HG02588 (cell line): Measurements from ENCODE around the gene SEC14L6.

Source experiments
- ATAC-seq: cut with Tn5 transposase; IDR thresholded peaks from one replicate; pipeline ENCODE4 v1.9.1; 2021; ENCODE audit warnings: mild to moderate bottlenecking, moderate library complexity; ENCODE audit not compliant: unreplicated experiment

The SEC14L6 gene

DNA sequence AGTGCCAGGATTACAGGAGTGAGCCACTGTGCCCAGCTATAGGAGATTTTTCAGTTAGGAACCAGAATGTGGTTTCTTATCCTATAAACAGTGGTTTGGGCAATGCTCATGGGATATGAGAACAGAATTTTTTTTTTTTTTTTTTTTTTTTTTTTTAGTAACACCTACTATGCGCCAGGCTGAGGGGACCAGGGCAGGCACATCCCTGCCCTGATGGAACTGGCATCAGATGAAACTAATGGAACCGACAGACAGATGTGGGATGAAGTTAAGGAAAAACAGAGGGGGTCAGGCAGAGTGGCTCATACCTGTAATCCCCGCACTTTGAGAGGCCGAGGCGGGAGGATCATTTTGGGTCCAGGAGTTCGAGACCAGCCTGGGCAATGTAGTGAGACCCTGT, 45.9 kb downstream of the SEC14L6 start:
- no peak for ATAC-seq

DNA sequence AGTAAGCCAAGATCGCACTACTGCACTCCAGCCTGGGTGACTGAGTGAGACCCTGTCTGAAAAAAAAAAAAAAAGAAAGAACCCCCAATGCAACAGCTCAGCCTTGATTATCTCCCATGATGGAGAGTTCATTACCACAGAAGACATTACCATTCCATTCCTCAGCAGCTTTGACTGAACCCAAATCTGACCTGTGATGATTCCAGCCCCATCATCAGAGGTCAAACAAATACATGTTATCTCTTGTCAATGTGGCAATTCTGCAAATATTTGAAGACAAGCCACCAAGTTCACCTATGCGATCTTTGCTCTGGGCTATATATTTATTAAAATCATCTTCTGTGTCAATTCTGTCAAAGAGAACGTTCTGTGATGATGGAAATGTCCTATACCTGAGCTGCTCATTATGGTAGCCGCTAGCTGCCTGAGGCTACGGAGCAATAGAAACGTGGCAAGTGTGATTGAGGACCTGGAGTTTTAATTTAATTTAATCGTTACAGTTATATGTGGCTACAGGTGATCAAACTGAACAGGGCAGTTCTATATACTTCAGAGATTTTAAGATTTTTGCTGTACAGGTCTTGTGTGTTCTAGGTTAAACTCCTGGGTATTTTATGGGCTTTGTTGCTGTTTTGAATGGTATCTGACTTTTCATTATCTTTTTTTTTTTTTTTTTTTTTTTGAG, 48.9 kb downstream of the SEC14L6 start:
- ATAC-seq: no peak

- no peak for ATAC-seq
These were observed 51.3 kb downstream of the SEC14L6 start for GRCh38 chr22:30495041-30495784.

GRCh38 chr22:30492144-30492543, 54.4 kb downstream of the SEC14L6 start:
- no peak for ATAC-seq

- ATAC-seq: no peak
These were observed 55.2 kb downstream of the SEC14L6 start for GRCh38 chr22:30491381-30491780.

- ATAC-seq: no peak
These were observed 56.1 kb downstream of the SEC14L6 start for GRCh38 chr22:30490399-30490798.

DNA sequence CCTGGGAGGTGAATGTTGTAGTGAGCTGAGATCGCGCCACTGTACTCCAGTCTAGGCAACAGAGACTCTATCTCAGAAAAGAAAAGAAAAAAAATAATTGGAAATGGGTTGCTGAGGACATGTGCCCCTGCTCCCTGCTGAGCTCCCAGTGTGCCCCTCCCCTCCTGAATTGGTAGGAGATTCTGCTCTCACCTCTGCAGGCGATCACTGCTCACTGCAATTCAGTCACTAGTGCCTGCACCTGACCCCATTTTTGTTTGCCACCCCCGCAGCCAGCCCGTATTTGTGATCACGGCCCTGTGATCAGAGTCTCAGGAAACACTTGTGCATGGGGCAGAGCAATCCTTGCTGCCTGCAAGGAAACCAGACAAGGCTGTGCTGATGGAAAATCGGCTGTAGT, 58.4 kb downstream of the SEC14L6 start:
- ATAC-seq: no peak

- ATAC-seq: no peak
These were observed 59.9 kb downstream of the SEC14L6 start for GRCh38 chr22:30486661-30487115.

GRCh38 chr22:30486118-30486517, 60.4 kb downstream of the SEC14L6 start:
- no peak for ATAC-seq

DNA sequence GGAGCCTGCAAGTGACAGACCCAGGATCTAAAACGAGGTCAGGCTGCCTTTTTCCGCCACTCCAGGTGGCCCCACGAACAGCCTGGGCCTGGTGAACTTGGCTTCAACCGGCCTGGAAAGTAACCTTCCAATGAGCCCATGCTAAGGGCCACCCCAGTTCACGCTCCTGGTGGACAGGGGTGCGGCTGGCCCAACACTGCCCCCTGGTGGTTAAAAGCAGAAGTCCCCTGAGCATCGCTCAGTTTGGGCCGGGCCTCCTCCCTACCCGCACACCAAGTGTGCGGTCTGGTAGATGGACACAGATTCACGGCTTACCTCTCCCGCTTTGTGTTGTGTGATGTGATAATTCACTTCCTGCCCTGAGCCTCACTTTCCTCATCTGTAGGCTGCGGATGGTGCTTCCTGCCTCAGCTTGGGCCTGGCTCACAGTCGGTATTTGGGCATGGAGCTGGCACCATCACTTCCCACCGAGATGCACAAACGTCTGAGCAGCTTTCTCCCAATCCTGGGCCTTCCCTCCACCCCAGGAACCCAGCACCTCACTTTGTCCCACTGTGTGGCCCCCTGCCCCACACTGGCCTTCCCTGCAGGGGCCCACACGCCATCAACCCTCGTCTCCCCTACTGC, 61.1 kb downstream of the SEC14L6 start:
- peak; percentile 50 for ATAC-seq

DNA sequence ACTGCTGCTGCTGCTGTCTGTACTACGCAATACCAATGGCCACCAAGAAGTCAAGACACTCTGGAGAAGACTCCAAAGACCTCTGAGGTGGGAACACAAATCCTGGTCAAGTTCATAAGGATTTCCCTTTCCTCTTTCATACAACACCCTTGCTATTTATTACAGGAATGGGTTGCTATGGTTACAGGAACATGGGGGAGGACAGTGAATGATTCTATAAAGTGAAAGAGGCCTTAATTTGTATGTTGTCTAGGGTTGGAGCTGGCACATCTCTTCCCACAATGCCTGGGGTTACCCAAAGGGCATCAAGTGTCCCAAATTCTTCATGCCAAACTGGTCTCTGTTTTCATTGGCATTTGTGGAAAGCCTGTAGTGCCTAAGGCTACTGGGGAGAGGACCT, 63.4 kb downstream of the SEC14L6 start:
- no peak for ATAC-seq

DNA sequence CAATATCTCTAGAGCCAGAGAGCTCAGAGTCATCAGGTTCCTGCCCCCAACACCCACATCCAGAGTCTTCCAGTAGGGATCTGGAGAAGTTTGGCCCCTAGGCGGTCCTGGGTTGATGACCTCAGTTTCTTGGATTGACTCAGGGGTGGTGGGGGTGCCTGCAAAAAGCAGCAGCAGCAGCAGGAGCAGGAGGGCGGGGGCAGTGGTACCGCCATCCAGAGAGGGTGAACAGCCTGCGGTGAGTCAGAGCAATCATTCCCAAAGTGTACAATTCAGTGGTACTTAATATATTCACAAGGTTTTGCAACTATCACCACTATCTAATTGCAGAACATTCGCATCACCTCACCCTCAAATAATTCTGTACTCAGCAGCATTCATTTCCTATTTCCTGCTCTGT, 64.8 kb downstream of the SEC14L6 start:
- no peak for ATAC-seq

DNA sequence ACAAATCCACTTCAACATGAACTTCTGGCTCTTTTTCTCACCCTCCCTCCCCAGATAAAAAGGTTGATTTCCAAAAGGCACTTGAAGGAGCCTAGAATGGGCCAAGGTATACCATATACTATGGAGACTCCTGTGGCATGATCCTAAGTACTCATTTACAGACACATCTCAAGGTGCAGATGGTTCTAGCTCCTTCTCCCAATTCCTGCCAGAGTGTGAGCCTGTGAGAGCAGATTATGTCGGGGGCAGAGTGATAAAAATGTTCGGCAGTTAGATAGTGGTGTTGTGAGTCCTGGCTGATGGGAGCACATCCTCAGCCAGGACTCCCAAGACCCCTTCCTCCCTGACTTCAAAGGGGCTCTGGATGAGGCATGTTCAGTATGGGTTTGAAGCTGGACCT, 66.6 kb downstream of the SEC14L6 start:
- no peak for ATAC-seq

GRCh38 chr22:30474683-30475424, 71.7 kb downstream of the SEC14L6 start:
- ATAC-seq: no peak

DNA sequence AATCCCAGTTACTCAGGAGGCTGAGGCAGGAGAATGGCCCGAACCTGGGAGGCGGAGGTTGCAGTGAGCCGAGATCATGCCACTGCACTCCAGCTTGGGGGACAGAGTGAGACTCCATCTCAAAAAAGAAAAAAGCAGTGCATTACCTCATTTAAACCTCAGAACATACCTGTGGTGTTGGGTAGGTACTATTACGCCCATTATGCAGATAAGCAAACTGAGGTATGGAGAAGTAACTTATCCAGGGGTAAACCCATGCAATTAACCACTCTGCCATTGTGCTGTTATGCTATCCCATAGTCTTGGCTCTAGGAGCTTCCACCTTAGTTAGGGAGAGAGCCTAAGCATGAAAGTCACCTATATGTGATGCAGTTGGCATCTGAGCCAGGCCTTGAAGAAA, 72.4 kb downstream of the SEC14L6 start:
- no peak for ATAC-seq

DNA sequence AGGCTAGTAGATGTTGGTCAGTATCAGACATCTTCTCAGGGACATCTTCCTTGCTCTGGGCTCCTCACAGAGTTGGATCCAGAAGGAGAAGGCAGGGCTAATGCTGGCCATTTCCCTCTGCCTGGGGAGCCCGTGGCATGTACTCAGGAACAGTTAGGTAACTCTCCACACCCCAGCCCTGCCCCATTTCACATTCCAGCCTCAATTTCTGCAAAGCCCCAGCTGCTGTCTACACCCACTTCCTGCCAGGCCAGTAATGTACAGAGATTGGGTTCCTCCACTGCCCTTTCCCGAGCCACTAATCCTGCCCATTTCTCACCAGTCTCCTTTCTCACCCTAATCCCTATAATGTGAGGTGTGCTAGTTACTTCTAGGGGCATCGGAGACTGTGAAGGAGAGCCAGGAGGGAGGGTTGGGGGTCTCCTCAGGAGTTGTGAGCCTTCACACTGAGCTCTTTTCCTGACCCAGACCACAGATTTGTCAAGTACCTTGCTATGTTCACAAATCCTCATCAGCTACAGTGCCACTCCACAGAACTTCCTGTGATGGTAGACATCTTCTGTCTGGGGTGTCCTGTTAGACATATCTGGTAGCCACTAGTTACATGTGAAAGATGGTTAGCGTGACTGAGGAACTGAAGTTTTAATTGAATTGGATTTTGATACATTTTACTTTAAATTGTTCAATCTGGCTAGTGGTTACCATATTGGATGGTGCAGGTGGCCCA, 73.4 kb downstream of the SEC14L6 start:
- no peak for ATAC-seq
